ENCODE results near the gene SSUH2.

Gene SSUH2

GRCh38 chr3:8618950-8619349, 25.6 kb downstream of the SSUH2 start:
- Mint-ChIP-seq H3K27ac (no peak overlapping the region), H3K9me3 (peaks cover 0 to 15% of the 10 kb centered on the region in 2 donors), H3K4me1 (peaks cover 6% of the 10 kb centered on the region), H3K27me3 (peaks cover 16% of the 10 kb centered on the region), H3K4me3 (no peak overlapping the region)
- ATAC-seq (no peak), DNase-seq (no peak)

- no peak for ATAC-seq
- peaks cover 9% of the 10 kb centered on the region for H3K27me3 Mint-ChIP-seq
- no peak overlapping the region for H3K27ac Mint-ChIP-seq
- no peak for DNase-seq
- H3K9me3 Mint-ChIP-seq = peaks cover 0 to 15% of the 10 kb centered on the region in 2 donors
- H3K4me3 Mint-ChIP-seq = no peak overlapping the region
- no peaks in the 10 kb centered on the region for H3K4me1 Mint-ChIP-seq
These were observed 26.7 kb downstream of the SSUH2 start for GRCh38 chr3:8617921-8618320.

DNA sequence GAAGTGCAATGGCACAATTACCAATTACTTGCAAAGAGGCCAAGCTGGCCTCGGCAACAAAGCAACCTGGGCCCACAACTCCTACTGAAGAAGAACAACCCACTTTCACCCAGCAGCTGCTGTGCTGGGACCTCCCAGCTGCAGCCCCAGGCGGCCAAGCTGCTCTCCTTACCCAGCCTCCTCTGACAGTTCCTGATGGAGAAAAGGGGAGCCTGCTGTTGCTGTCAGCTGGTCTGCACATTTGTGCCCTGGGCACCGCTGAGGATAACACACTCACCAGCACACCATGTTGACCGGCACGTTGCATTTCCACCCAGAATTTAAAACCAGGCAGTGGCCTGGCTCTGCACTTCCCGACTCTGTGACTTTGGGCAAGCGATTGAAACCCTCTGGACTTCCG, 33.6 kb downstream of the SSUH2 start:
- Mint-ChIP-seq H3K4me3 (no peak overlapping the region), H3K27me3 (peaks cover 7% of the 10 kb centered on the region), H3K9me3 (no peaks in the 10 kb centered on the region), H3K4me1 (no peaks in the 10 kb centered on the region), H3K27ac (no peak overlapping the region)
- DNase-seq (no peak), ATAC-seq (no peak)

DNA sequence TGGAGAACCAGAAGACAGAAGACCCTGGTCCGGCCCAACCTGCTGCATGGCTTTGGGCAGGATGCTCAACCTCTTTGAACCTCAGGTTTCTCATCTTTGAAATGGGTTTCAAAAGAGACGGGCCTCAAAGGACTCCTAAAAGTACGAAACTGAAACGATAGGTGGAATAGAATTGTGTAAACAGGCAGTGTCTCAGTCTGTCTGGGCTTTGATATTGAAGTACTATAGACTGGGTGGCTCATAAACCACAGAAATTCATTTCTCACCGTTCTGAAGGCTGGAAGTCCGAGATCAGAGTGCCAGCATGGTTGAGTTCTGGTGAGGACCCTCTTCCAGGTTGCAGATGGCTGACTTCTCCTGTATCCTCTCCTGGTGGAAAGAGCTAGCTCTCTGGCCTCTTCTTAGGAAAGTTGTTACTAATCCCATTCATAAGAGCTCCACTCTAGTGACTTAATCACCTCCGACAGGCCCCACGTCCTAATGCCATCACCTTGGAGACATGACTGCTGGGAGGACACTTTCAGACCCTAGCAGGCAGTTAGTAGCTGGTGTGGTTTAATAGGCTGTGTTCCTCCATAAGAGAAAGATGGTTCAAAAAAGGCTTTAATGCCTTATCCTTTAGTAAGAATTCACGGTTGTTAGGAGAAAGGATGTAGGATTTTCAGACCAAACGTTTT, 35.7 kb downstream of the SSUH2 start:
- DNase-seq (no peak), ATAC-seq (no peak)
- Mint-ChIP-seq H3K9me3 (no peaks in the 10 kb centered on the region), H3K27ac (peak overlapping the region; percentile 25 to 31), H3K4me1 (no peaks in the 10 kb centered on the region), H3K4me3 (no peak overlapping the region), H3K27me3 (peaks cover 7% of the 10 kb centered on the region)

- ATAC-seq (no peak), DNase-seq (no peak)
- Mint-ChIP-seq H3K4me1 (no peaks in the 10 kb centered on the region), H3K4me3 (no peak overlapping the region), H3K9me3 (no peaks in the 10 kb centered on the region), H3K27ac (peak overlapping the region in 1 of 2 donors; percentile 31), H3K27me3 (peaks cover 7% of the 10 kb centered on the region)
These were observed 36.4 kb downstream of the SSUH2 start for GRCh38 chr3:8608041-8608790.

DNA sequence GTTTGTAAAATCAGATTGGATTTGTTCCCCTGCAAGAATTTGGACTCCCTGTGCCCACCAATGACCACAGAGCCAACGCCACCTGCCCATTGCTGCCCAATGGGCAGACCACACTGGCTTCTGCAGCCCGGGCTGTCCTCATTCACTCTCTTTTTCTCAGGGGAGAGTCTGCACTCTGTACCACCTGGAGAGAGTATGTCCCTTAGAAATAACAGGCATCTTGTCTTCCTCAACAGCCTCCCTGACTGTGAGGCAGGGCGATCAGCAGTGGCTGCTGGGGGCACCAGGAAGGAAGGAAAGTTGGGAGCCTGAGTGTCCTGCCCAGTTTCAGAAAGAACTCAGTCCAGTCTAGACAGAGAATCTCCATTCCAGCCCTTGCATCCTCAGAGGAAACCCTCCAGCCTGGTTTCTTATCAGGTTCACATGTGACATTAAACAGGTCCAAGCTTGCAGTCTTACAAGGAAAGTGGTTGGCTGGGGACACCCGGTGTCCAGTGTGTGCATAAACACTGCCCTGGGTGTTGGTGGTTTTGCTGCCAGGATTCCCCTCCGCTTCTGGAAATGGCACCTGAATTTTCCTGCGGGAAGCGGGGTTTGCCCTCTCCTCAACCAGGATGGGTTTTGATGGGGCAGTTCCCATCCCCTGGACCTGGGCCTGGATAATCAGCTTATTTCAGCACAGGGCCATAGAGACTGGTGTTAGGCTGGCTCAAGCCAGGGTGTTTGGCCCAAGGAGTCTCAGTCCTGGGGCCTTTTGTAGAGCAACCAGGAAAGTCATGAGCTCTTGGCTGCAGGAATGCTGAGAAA, 37.2 kb downstream of the SSUH2 start:
- DNase-seq = no peak
- no peak for ATAC-seq
- peaks cover 7% of the 10 kb centered on the region for H3K27me3 Mint-ChIP-seq

GRCh38 chr3:8606701-8607231, 37.8 kb downstream of the SSUH2 start:
- ATAC-seq = no peak
- H3K4me3 Mint-ChIP-seq = no peak overlapping the region

More for the DNA sequence above, 37.2 kb downstream of the SSUH2 start:
- Mint-ChIP-seq H3K4me1 (no peaks in the 10 kb centered on the region), H3K9me3 (no peaks in the 10 kb centered on the region), H3K27ac (peak overlapping the region in 1 of 2 donors; percentile 86), H3K4me3 (no peak overlapping the region)

DNA sequence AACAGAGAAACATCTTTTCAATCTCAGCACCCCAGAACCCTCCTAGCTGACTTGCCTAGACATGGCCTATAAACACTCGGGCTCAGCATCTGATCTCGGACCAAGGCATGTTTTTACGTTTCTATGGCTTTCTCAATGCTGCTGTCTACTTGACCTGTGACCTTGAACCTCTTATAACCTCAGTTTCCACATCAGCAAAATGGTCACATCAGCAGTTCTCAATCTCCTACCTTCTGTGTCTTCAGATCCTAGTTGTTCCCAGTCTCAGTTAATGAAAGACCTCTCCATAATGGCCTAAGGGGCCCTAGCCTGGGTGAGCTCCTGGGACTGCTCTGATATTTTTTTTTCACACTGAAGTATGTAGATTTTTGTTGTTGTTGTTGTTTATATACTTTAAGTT, 39.6 kb downstream of the SSUH2 start:
- Mint-ChIP-seq H3K4me1 (no peaks in the 10 kb centered on the region), H3K27me3 (peaks cover 7% of the 10 kb centered on the region), H3K27ac (no peak overlapping the region), H3K4me3 (no peak overlapping the region), H3K9me3 (no peaks in the 10 kb centered on the region)
- ATAC-seq (no peak), DNase-seq (no peak)

More at GRCh38 chr3:8606701-8607231, 37.8 kb downstream of the SSUH2 start:
- H3K9me3 Mint-ChIP-seq = no peaks in the 10 kb centered on the region
- no peak overlapping the region for H3K27ac Mint-ChIP-seq
- no peaks in the 10 kb centered on the region for H3K4me1 Mint-ChIP-seq
- peaks cover 7% of the 10 kb centered on the region for H3K27me3 Mint-ChIP-seq
- DNase-seq = no peak

- ATAC-seq (no peak), DNase-seq (no peak)
- Mint-ChIP-seq H3K4me3 (no peak overlapping the region), H3K27ac (no peak overlapping the region), H3K27me3 (peaks cover 7% of the 10 kb centered on the region), H3K4me1 (no peaks in the 10 kb centered on the region), H3K9me3 (no peaks in the 10 kb centered on the region)
These were observed 40.6 kb downstream of the SSUH2 start for GRCh38 chr3:8604006-8604405.

- H3K4me1 Mint-ChIP-seq = no peaks in the 10 kb centered on the region
- ATAC-seq = no peak
- no peaks in the 10 kb centered on the region for H3K9me3 Mint-ChIP-seq
- peaks cover 2% of the 10 kb centered on the region for H3K27me3 Mint-ChIP-seq
- H3K27ac Mint-ChIP-seq = no peak overlapping the region
- no peak for DNase-seq
- no peak overlapping the region for H3K4me3 Mint-ChIP-seq
These were observed 41.4 kb downstream of the SSUH2 start for GRCh38 chr3:8603115-8603710.

GRCh38 chr3:8600457-8600856, 44.1 kb downstream of the SSUH2 start:
- Mint-ChIP-seq H3K9me3 (no peaks in the 10 kb centered on the region), H3K27me3 (no peaks in the 10 kb centered on the region), H3K4me3 (no peak overlapping the region), H3K4me1 (no peaks in the 10 kb centered on the region), H3K27ac (no peak overlapping the region)
- ATAC-seq (no peak), DNase-seq (no peak)

GRCh38 chr3:8599146-8599545, 45.5 kb downstream of the SSUH2 start:
- no peak overlapping the region for H3K27ac Mint-ChIP-seq
- no peak for ATAC-seq
- DNase-seq = no peak
- H3K9me3 Mint-ChIP-seq = no peaks in the 10 kb centered on the region
- no peaks in the 10 kb centered on the region for H3K27me3 Mint-ChIP-seq
- H3K4me1 Mint-ChIP-seq = no peaks in the 10 kb centered on the region
- H3K4me3 Mint-ChIP-seq = no peak overlapping the region

DNA sequence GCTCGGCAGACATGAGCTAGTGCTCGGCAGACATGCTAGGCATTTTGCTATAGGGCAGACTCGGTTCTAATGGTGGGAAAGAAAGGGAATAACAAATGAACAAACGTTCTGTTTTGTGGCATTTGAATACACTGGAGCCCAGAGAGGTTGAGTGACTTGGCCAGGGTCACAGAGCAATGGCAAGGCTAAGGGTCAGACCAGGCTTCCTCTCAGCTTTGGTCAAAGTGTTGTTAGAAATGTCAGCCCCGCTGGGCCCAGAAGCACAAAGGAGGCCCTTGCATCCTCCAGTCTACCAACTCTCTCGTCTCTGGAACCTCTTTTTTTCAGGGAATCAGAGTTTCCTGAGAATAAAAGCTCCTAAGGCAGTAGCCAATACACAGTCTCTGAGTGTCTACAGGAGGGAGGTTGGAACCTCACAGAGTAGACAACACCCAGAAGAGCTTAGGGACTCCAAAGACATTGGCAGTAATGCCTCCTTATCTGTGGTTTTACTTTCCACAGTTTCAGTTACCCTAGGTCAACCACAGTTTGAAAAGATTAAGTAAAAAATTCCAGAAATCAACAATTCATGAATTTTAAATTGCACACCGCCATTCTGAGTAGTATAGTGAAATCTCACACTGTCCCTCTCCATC, 47.3 kb downstream of the SSUH2 start:
- ATAC-seq = no peak
- Mint-ChIP-seq H3K9me3 (no peaks in the 10 kb centered on the region), H3K27me3 (no peaks in the 10 kb centered on the region), H3K4me3 (no peak overlapping the region), H3K27ac (no peak overlapping the region), H3K4me1 (no peaks in the 10 kb centered on the region)
- DNase-seq = no peak

GRCh38 chr3:8596321-8597218, 48.0 kb downstream of the SSUH2 start:
- no peak for DNase-seq
- no peak for ATAC-seq
- no peaks in the 10 kb centered on the region for H3K27me3 Mint-ChIP-seq
- H3K4me3 Mint-ChIP-seq = no peak overlapping the region
- H3K9me3 Mint-ChIP-seq = no peaks in the 10 kb centered on the region
- H3K27ac Mint-ChIP-seq = no peak overlapping the region
- no peaks in the 10 kb centered on the region for H3K4me1 Mint-ChIP-seq

Measured in stimulated activated naive CD8-positive, alpha-beta T cell treated with anti-CD3 and anti-CD28 coated beads, Interleukin-15, amount 100 ng/mL, for 72 hours (primary cell).